Gastrocnemius medialis (tissue), 4 donors: ENCODE data around the gene GOLGA3.

Experiments used
- CTCF ChIP-seq, 5 experiments: fragments of 450-650 bp in 3 of 5; fragments of 200-600 bp in 2 of 5; sonication (generic) in 2 of 5; IDR thresholded peaks in 4 of 5; conservative IDR thresholded peaks in 1 of 5; 1 replicate in 4 of 5; 2 replicates in 1 of 5; pipeline ENCODE4 v1.5.1; 2016 to 2019; ENCODE audit warnings: antibody characterized with exemption in 5 of 5, mild to moderate bottlenecking in 3 of 5, moderate library complexity in 3 of 5
- POLR2A ChIP-seq, 2 donors: fragments of 450-650 bp; IDR thresholded peaks; one replicate each; pipeline ENCODE4 v1.6.1; 2017; ENCODE audit warnings: antibody characterized with exemption in 2 of 2, mild to moderate bottlenecking in 2 of 2, moderate library complexity in 2 of 2

GRCh38 chr12:132856581-132856980 is 27.9 kb upstream of the GOLGA3 start:
- TF ChIP-seq POLR2A (IDR thresholded peaks at IDR 0.05) (no peak), CTCF (IDR thresholded peaks at IDR 0.05 in 4 of 5, conservative IDR thresholded peaks at IDR 0.05 in 1 of 5) (no peak)
